ENCODE measurements around the gene EXOSC7.
"Not testable (repeated sequence)": the region's sequence is repeated elsewhere in the genome, so short reads cannot be mapped to it uniquely, and the experiment has no call there.

The EXOSC7 gene

DNA sequence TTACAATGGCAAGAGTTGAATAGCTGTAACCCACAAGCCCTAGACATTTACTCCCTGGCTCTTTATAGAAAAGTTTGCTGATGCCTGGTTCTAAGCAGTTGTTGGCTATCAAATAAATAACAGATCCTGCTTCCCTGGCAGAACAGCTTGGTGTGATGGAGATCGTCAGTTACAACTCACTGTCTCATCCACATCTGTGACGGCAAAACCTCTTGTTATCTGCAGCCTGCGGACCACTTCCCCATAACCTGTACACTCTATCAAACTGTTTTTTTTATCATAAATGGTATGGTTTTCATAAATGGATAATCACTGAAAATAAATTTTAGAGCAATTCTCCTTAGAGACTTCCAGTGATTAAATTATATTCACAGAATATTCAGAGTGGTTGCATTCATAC lies 14.2 kb upstream of the EXOSC7 start:
- DNase-seq (ENCODE audit: extremely low read depth in 1 of 2, low read depth in 1 of 2): no peak

DNA sequence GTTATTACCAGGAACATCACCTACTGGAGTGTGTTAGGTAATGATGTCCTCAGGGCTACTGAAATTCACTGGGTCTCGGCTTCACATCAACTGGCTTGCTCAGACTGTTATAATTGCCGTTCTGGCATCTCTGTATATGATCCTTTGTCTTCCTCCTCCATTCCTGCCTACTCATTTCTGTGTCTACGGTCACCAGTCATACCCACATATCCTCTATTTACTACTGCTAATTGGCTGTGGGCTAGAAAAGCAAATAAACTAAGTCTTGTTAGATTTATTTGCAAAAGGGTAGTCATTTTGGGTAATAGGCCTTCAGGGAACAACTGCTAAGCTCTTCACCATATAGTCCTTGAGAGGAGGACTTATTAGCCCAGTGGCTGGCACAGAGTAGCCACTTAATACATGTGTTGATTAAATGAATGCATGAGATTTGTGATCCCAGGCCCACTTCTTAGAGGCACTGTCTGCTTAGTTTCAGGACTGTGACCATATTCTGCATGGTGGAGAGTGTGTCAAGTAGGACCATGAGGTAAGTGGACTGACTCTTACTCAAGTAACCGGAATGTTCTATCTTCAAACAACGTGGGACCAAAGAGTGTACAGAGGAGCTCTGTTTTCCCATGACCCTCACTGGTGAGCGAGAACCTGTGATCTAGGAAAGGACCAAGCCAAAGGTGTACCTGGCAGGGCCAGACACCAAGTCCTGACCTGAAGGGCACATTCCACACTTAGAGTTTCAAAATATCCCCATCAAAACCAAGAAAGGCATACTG lies 13.2 kb upstream of the EXOSC7 start:
- DNase-seq (ENCODE audit: extremely low read depth in 1 of 2, low read depth in 1 of 2): no peak

DNA sequence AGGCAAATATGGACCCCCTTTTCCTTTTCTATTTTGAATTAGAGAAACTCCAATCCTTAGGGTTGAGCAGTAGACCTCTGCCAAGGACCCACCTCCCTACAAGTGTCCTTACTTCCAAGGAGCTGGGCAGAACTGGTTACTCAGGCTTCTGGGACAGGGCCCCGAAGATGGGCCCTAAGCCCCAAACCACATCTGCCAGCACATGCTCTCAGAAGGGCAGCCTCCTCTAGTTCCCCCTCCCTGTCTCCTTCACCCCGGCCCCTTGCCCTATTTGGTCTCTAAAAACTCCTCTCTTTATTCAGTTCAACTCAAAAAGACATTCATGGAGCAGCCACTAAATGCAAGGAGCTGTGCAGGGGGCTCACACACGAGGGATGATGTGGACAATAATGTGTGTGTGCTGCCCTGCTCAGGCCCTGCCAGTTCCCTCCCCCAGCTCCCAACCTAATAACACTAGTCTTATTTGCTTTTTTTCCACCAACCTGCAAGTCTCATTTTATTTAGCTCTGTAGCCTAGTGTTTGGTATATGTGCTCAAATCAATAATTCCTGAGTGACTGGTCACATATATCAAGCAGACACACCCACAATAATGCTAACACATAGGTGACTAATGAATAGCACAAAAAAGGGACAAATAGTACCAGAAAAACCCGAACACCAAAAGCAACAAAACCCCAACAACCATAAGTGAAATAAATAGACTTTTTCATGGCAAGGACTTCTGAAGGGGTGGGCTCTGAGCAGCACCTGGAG lies 12.3 kb upstream of the EXOSC7 start:
- no peak for DNase-seq (ENCODE audit: extremely low read depth in 1 of 2, low read depth in 1 of 2)

DNA sequence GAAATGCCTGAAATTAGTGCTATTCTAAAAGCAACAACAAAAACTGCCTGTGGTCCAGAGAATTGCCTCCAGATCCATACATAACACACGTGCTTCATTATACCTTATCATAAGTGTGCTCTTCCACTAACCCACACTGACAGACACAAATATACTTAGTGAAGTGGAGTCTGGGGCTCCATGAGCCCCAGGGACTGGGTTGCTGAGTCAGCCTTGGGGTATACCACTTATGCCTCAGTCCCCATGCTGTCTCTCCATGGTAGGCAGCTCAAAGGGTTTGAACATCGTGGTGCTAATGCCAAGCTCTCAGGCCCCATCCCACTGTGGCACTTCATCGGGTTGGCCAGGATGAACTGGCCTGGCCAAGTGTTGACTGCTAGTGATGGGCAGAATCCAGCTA lies 10.9 kb upstream of the EXOSC7 start:
- DNase-seq (ENCODE audit: extremely low read depth in 1 of 2, low read depth in 1 of 2): no peak

DNA sequence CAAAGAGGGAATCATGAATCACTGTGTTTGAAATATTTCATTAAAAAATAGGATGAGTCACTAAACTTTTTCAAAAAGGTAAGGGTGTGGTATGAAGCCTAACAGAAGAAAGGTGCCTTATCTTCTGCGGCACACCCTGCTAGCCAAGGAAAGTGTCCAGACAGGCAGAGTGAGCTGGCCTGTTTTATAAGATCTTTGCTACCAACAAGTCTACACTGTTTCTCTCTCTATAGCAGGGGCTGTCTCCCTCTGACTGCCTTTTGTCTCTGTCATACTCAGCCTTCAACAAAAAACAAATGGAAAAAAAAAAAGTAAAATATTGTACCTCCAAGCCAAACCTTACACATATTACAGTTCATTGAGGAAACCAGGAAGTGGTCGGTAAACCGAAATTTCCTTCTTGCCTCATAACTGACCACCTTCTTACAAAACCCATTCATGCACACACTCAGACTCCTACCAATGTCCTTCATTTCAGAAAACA lies 9.2 kb upstream of the EXOSC7 start:
- no peak for DNase-seq (ENCODE audit: extremely low read depth in 1 of 2, low read depth in 1 of 2)

DNA sequence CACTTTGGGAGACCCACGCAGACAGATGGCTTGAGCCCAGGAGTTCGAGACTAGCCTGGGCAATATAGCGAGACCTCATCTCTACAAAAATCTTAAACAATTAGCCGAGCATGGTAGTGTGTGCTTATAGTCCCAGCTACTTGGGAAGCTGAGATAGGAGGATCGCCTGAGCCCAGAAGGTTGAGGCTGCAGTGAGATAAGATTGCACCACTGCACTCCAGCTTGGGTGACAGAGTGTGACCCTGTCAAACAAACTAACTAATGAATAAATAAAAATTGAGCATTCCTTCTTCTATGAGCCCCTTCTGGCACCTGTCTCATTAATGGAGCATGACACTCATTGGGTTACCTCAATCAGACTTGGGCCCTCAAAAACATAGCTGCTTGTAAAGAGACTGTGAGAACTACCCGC lies 7.6 kb upstream of the EXOSC7 start:
- no peak for DNase-seq (ENCODE audit: extremely low read depth in 1 of 2, low read depth in 1 of 2)

DNA sequence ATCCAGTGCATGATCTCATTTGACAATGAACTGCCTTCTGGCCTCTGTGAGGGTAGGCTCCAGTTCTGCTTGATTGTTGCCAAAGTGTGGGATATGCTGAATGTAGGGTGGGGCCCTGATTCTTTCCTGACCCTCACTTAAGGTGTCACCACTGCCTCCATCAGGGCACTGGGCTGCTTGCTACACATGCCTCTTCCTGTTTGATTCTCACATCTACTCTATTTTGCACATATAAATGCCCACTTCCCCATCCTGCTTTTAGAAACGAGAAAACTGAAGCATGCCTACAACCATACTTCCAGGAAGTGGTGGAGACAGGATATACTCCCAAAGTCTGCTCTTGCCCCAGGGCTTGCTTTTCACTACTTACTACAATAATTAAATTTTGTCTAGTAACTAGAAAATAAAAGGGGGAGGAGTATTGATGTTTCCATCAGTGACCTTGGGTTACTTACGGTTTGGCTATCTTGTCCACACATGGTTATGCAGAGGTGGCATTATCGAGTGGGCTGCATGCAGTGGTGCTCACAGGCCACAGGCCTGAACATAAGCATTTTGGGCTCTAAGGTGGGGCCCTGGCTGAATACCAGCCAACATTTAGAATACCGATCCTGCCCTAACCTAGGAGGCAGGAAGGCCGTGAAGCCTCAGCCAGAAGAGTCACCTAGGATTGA lies 6.8 kb upstream of the EXOSC7 start:
- no peak for DNase-seq (ENCODE audit: extremely low read depth in 1 of 2, low read depth in 1 of 2)

DNA sequence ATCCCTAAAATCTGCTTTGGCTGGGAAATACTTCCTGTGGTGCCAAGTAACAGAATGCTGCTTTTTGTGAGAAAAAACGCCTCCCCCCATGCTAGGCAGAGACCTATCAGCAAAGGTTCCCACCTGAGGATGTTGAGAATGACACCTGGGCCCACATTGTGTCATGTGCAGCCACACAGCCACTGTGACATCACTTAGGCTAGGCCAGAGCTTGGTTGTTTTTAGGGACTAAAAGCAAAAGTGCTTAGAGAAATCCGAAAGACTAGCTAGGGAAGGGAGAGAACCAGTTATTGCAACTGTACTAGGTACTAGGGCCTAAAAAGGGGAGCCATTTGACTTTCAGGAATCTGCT lies 6.2 kb upstream of the EXOSC7 start:
- no peak for DNase-seq (ENCODE audit: extremely low read depth in 1 of 2, low read depth in 1 of 2)

DNA sequence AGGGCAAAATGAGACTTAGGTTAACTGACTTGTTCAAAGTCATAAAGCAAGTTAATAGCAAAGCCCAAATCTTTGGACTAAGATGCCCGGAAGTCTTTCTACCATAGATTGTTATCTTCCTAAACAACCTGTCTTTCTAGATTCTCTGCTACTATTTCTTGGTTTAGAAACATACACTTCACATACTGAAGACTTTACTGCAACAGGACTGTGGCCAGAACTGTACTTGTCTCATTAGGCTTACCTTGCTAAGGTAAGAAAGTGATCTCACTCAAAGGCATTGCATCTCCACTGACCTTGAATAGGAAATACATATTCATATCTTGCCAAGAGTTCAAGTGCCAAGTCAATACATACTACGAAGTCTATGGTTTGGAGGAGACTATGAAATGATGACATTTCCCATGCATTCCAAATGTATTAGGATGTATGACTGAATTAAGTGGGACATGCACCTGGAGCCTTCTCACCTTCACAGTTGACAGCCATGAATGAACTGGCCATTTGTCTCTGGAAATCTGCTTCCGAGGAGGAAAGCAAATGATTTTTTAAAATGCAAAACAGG lies 5.0 kb upstream of the EXOSC7 start:
- no peak for DNase-seq (ENCODE audit: extremely low read depth in 1 of 2, low read depth in 1 of 2)

DNA sequence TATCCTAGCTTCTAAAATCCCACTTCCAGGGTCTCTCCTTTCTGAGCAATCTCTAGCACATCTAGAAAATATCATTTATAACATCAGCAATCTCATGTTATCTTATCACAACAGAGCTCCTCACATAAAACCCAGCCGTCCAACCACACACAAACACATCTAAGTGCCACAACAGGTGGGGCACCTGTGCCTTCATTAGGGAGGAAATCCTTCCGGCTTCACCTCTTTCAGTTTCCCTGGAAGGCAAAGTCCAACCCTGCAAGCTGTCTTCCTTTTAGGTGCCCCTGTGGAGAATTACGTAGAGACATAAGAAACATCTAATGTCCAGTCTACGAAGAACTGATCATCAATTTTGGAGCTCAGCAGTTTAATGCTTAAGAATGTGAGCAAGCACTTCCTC lies 1.6 kb upstream of the EXOSC7 start:
- DNase-seq (ENCODE audit: extremely low read depth in 1 of 2, low read depth in 1 of 2): no peak

DNA sequence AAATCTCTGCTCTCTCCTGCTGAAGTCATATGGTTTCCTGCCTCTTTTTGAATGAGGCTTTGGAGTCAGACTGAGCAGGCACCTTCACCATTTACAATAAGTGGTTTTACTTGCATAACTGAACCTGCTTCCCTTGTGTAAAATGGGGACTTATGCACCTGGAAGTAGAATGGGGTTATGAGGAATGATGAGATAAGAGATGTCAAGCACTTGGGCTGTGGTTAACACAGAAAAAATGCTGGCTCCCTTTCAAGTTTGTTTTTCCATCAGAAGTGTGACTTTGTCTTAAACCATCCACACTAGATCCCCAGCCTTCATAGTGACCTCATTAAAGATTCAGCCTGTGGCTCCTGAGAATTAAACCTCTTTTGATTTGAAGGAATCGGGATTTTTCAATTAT lies 5.2 kb downstream of the EXOSC7 start:
- no peak for DNase-seq (ENCODE audit: extremely low read depth in 1 of 2, low read depth in 1 of 2)

DNA sequence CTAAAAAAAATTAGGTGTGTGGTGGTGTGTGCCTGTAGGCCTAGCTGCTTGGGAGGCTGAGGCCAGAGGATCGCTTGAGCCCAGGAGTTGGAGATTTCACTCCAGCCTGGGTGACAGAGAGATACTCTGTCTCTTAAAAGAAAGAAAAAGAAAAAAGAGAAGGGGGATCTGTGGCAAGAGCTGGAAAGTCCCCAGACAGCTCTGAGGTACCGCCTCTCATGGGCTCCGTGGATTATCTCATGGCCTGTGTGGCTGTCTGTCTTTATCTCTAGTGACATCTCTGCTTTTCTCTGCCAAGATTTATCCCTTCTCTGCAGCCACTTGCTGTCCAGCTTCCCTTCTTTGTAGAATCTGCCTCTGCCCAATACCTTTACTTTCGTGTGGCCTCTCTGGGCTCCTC lies 5.7 kb downstream of the EXOSC7 start:
- DNase-seq (ENCODE audit: extremely low read depth in 1 of 2, low read depth in 1 of 2): no peak

DNA sequence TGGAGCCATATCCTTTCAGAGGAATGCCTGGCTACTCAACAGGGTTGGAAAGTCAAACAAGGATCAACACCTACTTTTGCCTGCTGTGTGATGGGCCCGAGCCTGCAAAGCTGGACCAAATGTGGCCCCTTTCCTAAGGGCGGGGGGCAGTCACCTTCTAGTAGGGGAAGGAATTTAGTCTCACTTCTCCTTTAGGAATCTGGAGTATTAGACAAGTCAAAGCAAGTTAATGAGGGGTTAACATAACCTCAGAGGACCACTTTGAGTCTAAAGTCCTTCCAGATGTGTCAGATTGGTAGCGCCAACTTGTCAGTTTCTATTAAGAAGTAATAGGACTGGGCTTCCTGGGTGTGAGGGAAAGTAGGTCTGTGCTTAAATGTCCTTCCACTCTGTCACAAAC lies 6.8 kb downstream of the EXOSC7 start:
- no peak for DNase-seq (ENCODE audit: extremely low read depth in 1 of 2, low read depth in 1 of 2)

DNA sequence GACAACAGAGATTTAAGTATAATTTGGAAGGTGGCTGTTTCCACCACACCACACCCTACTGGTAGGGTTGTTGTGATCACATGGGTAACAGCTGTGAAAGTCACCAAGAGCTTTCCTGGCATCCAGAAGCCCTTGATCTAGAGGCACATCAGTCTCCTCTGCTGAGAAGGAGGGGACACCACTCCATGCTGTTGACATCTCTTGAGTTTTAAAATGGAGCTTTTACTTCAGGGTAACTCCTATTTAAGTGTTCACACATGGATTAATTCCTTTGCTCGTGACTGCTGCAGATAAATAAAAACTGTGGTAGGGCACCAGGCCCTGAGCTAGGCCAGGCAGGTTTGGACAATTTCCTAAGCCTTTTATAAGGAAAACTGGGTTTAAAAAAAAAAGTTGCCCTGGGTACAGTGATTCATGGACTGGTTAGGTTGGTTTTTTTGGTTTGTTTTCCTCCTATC lies 7.5 kb downstream of the EXOSC7 start:
- no peak for DNase-seq (ENCODE audit: extremely low read depth in 1 of 2, low read depth in 1 of 2)

DNA sequence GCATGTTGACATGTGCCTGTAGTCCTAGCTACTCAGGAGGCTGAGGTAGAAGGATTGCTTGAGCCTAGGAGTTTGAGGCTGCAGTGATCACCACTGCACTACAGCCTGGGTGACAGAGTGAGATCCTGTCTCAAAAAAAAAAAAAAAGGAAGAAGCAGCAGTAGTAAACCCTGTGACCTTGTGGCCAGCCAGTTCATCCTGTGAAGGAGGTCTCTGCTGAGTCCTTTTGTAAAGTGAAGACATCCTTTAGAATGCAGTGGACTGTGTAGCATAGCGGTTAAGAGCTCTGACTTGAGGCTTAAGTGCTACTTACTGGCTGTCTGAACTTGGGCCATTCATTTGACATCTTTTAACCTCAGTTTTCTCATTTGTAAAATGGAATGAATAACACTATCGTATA lies 8.3 kb downstream of the EXOSC7 start:
- DNase-seq (ENCODE audit: extremely low read depth in 1 of 2, low read depth in 1 of 2): no peak

DNA sequence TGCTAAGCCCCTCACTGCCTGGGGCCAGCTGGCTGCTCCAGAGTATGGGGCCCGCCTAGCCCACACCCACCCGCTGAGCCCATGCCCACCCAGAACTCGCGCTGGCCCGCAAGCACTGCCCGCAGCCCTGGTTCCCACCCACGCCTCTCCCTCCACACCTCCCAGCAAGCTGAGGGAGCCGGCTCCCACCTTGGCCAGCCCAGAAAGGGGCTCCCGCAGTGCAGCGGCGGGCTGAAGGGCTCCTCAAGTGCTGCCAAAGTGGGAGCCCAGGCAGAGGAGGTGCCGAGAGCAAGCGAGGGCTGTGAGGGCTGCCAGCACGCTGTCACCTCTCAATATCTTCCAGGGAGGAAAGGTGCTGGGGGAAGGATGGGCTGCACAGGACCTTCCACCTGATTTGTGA lies 10.3 kb downstream of the EXOSC7 start:
- not testable (repeated sequence) for DNase-seq (ENCODE audit: extremely low read depth in 1 of 2, low read depth in 1 of 2)

DNA sequence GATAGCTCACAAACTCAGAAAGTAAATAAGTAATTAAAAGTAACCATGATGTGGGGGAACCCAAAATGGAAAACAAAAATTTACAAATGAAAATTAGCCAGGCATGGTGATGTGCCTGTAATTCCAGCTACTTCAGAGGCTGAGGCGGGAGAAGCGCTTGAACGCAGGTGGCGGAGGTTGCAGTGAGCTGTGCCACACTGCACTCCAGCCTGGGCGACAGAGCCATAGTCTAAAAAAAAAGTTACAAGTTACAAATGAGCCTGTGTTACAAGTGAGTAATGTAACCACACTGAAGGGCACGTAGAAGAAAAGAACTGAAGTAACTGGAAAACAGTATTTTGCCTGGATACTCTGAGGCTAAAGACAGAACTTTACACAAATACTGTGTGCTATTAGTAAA lies 11.3 kb downstream of the EXOSC7 start:
- DNase-seq (ENCODE audit: extremely low read depth in 1 of 2, low read depth in 1 of 2): no peak

DNA sequence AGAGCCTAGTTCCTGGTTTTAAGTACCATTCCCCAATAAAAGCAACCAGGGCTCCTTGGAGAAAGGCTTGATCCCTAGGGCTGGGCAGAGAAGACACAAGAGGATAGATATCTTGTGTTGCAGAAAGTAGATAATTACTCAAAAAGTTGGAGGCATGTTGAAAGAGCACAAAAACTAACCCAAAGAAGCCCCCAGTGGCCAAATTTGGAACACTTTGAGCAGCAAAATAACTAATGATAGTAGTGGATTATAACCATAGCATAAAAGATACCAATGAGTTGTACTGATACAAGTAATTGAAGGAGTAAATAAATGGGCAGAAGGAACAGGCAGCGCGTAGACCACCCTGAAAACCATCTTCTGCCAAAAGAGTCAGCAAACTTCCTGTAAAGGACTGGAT lies 12.0 kb downstream of the EXOSC7 start:
- DNase-seq (ENCODE audit: extremely low read depth in 1 of 2, low read depth in 1 of 2): no peak

DNA sequence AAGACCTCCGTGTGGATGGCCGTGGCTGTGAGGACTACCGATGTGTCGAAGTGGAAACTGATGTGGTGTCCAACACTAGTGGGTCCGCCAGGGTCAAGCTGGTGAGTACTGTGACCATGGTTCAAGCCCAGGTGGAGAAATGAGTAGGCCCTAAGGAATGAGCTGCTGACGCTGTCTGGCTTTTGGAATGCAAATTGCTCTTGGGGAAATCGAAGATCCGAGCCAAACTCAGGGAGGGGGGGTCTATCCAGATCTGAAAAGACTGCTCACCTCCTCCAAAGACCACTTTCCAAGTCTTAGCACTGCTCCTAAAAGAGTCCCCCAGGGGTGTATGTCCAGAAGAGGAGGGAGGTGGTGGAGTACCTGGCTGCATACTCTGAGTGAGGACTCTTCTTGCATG lies 13.1 kb downstream of the EXOSC7 start:
- no peak for DNase-seq (ENCODE audit: extremely low read depth in 1 of 2, low read depth in 1 of 2)

DNA sequence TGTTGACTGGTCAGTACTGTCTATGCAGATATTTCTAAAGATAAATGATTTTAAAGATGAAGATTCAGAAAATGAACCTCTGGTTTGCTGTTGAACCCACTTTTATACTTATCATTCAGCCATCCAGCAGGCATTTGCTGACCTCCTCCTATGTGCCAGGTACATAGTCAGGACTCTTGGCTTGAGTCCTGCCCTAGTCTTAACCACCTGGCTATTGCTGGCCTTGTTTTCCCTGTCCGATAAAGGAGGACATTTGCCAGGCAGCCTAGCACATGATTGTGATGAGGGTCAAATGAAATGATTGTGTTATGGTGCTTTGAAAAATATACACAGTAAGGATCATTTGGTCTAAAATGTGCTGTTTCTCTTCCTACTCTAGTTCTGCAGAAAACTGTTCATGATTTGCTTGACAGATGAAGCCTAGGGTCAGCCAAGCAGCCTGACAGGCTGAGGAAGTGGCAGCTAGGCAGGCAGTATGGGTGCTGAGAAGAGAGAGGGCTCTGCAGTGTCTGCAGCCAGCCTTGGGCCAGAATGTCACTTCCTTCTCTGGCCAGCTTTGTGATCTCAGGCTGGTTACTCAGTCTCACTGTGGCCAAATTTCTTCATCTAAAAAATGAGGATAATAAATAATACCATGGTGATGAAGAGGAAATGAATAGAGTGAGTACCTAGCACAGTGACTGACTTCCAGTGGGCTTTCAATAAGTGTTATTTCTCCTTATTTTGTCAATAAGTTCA lies 13.8 kb downstream of the EXOSC7 start:
- DNase-seq (ENCODE audit: extremely low read depth in 1 of 2, low read depth in 1 of 2): no peak

DNA sequence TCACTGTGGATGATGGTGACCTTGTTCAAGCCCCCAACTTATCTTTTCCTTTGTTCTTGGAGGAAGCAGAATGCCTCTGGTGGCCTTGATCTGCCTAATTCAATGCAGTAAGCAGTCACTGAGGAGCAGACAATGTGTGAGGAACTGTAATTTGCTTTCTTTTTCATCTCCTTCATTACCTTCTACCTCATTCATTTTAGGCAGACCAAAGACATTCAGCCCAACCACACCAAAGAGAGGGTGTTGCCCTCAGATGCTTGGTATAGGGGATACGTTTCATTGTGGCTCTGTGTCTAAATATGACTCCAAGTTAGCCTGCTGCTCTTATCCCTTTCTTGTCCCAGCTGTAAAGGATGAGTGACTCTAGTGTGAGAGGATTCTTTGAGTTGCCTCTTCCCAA lies 15.3 kb downstream of the EXOSC7 start:
- no peak for DNase-seq (ENCODE audit: extremely low read depth in 1 of 2, low read depth in 1 of 2)
